Stimulated activated CD4-positive, alpha-beta T cell treated with anti-CD3 and anti-CD28 coated beads, TNF-alpha, amount 100 ng/mL, for 4 hours (primary cell): Measurements from ENCODE around the gene PSMD9.
"Not testable (repeated sequence)": the region's sequence is repeated elsewhere in the genome, so short reads cannot be mapped to it uniquely, and the experiment has no call there.

Source experiments
- DNase-seq, 3 experiments: peaks; one replicate each; pipeline ENCODE4 v3.0.0-alpha.2; 2020; ENCODE audit warnings: low read depth in 3 of 3

The PSMD9 gene

GRCh38 chr12:121873216-121873569, 15.4 kb upstream of the PSMD9 start:
- DNase-seq: no peak

- no peak for DNase-seq
These were observed 14.5 kb upstream of the PSMD9 start for GRCh38 chr12:121874071-121874470.

- DNase-seq: no peak
These were observed 13.0 kb upstream of the PSMD9 start for GRCh38 chr12:121875582-121875981.

GRCh38 chr12:121876080-121876447, 12.5 kb upstream of the PSMD9 start:
- DNase-seq: not testable (repeated sequence)

- DNase-seq: no peak
These were observed 5.3 kb upstream of the PSMD9 start for GRCh38 chr12:121883315-121883660.

- not testable (repeated sequence) for DNase-seq
These were observed 3.5 kb upstream of the PSMD9 start for GRCh38 chr12:121885129-121885528.

- DNase-seq: no peak
These were observed 510 bp upstream of the PSMD9 start for GRCh38 chr12:121888083-121888477.

GRCh38 chr12:121889274-121889624, 659 bp downstream of the PSMD9 start:
- no peak for DNase-seq

GRCh38 chr12:121889661-121890060, 1.1 kb downstream of the PSMD9 start:
- not testable (repeated sequence) for DNase-seq

DNA sequence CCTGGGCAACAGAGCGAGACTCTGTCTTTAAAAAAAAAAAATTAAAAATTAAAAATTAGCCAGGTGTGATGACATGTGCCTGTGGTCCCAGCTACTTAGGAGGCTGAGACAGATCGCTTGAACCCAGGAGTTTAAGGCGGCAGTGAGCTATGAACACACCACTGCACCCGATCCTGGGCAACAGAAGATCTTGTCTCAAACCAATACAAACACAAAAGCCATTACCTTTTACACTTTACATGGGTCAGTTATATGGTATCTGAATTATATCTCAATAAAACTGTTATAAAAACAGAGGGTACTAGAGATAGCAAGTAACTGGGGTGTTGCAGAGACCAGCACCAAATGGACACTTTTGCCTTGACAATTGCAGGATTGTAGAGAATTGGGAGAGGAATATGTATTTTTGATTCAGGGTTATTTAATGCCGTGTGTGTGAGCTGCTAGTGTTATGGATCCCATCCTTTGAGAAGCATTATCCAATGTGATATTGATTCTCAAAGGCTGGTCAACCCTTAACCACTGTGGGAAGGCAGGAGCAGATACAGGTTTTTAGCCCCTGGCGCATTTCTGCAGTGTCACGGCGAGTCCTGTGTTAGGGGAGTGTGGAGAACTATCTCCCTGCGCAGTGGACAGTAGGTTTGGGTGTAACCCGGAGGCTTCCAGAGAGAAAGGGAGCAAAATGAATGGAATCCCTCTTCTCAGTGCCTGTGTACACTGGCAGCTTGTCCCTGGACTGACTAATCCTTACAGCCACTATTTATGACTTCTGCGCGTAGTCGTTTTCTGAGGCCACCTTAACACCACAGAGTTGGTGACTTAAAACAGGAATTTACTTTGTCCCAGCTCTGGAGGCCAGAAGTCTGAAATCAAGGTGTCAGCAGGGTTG, 4.3 kb downstream of the PSMD9 start:
- no peak for DNase-seq

GRCh38 chr12:121893961-121894460, 5.4 kb downstream of the PSMD9 start:
- DNase-seq: no peak

- DNase-seq: no peak
These were observed 6.0 kb downstream of the PSMD9 start for GRCh38 chr12:121894633-121895032.

DNA sequence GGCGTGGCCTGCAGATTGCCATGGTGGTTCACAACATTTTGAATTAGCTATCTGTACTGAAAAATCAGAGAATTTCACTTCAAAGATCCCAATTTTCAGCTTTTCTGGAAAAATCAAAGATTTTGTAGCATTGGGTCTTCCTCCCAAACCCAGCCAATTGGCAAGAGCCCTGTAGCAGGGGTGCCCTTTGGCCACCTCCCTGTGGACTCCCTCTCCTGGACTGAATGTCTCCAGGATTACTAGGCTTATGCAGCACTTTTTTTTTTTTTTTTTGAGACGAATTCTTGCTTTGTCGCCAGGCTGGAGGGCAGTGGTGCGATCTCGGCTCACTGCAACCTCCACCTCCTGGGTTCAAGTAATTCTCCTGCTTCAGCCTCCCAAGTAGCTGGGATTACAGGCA, 9.7 kb downstream of the PSMD9 start:
- DNase-seq: no peak

GRCh38 chr12:121899590-121899989, 11.0 kb downstream of the PSMD9 start:
- DNase-seq: no peak

GRCh38 chr12:121903202-121903601, 14.6 kb downstream of the PSMD9 start:
- DNase-seq: no peak

DNA sequence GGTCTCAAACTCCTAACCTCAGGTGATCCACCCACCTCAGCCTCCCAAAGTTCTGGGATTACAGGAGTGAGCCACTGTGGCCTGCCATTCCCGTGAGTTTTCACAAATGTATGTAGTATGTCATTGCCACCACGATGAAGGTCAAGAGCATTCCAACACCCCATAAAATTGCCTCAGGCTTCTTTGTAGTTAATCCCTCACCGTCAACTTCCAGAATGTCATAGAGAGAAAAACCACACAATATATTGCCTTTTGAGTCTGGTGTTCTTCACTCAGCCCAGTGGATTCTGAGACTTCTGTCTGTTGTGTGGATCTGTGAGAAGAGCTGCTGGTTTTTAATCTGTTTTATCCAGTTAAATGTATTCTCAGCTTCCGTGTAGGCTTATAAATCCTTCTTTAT, 17.2 kb downstream of the PSMD9 start:
- no peak for DNase-seq

DNA sequence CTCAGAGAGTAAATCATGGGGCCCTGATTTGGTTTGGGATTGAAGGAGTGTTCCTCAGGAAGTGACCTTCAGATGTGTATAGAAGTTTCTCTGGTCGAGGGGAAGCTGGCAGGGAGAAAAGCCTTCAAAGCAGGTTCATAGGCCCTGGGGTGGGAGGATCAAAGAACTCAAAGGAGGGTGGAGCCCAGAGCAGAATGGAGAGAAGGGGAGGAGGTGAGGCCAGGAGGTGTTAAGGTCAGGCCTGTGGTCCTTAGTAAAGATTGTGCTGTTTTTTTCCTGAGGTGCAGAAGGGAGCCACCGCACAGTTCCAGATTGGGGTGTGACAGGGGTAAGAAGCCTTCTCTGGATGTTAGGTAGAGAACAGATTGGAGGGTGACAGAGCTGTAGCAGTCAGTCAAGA, 20.1 kb downstream of the PSMD9 start:
- no peak for DNase-seq

GRCh38 chr12:121911824-121912585, 23.4 kb downstream of the PSMD9 start:
- DNase-seq: no peak

DNA sequence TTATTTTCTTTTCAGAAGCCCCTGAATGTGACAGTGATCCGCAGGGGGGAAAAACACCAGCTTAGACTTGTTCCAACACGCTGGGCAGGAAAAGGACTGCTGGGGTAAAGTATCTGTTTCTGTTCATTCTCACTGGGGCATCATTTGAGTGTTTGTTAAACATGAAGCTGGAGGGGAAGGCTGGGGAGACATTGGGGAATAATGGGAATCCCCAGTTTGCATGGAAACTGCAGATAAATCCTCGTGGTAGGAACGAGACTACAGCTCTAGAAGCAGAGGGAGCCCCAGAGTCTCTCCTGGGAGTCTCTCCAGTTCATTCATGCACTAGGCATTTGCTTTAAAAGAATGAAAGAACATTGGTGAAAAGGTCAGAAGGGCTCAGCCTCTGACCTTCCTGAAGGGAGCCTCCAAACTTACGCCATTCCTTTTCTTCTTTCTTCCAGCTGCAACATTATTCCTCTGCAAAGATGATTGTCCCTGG, 27.3 kb downstream of the PSMD9 start:
- DNase-seq: no peak

DNA sequence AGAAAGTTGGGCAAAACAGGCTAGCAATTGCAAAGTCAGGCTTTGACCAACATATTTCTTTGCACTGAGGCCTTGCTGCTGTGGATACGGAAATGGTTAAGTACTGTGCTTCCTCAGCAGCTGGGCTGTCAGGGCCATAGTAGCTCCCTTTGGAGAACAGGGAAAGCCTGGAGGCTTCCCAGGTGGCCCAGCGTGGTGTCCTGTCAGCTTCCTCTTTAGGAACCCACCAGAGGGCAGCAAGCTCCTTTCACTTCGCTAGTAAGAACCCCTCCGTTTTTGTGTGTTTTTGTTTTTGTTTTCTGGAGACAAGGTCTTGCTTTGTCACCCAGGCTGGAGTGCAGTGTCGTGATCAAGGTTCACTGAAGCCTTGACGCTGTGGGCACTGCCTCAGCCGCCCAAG, 28.1 kb downstream of the PSMD9 start:
- no peak for DNase-seq

GRCh38 chr12:121917950-121918678, 29.5 kb downstream of the PSMD9 start, which contains the start of gene CFAP251:
Gene CFAP251, plus strand, starts transcription at chr12:121918592. Its CDS starts 2,714 bp downstream, at chr12:121921306.
- DNase-seq: peak; percentile 88 to 92 (median 91)

GRCh38 chr12:121918679-121919038, 30.1 kb downstream of the PSMD9 start:
- DNase-seq: no peak
